ENCODE data around the gene FAM83D. TPM values are rescaled to one million over a fixed set of nuclear protein-coding genes. Genes with fewer than 3 reads are reported as not detected.

Gene FAM83D
- total and polyA plus RNA-seq, 2 donors (not counting 1 experiment from before 2014, with no cell fraction given), result 0.82 to 1.7 TPM

- intact Hi-C loops (cut with micrococcal nuclease), result loop anchor here (1.0 to 10.0 kb wide), 7 partner anchors 37 to 1268 kb away; partner anchors contain the start of genes ACTR5, CTNNBL1, FAM83D and RALGAPB
- no peaks in the 10 kb centered on the region for H3K9me3 ChIP-seq (ENCODE audit: control extremely low read depth in 1 of 3, control insufficient read depth in 2 of 3, insufficient read depth in 1 of 3, low read length in 2 of 3)
- peak overlapping the region; percentile 76 to 96 (median 94) for H3K4me3 ChIP-seq (ENCODE audit: control extremely low read depth in 1 of 5, extremely low read depth in 1 of 5, insufficient read depth in 1 of 5, low read depth in 2 of 5, low read length in 4 of 5)
- ATAC-seq (ENCODE audit: low read depth), result no peak
- TF ChIP-seq EZH2 (IDR thresholded peaks at IDR 0.05; ENCODE audit: borderline replicate concordance, insufficient read depth, low read depth, low read length, poor library complexity, severe bottlenecking), result no peak
- TF ChIP-seq, protein P1, sequence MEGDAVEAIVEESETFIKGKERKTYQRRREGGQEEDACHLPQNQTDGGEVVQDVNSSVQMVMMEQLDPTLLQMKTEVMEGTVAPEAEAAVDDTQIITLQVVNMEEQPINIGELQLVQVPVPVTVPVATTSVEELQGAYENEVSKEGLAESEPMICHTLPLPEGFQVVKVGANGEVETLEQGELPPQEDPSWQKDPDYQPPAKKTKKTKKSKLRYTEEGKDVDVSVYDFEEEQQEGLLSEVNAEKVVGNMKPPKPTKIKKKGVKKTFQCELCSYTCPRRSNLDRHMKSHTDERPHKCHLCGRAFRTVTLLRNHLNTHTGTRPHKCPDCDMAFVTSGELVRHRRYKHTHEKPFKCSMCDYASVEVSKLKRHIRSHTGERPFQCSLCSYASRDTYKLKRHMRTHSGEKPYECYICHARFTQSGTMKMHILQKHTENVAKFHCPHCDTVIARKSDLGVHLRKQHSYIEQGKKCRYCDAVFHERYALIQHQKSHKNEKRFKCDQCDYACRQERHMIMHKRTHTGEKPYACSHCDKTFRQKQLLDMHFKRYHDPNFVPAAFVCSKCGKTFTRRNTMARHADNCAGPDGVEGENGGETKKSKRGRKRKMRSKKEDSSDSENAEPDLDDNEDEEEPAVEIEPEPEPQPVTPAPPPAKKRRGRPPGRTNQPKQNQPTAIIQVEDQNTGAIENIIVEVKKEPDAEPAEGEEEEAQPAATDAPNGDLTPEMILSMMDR (IDR thresholded peaks at IDR 0.05), result no peak
- no peaks in the 10 kb centered on the region for H4K20me1 ChIP-seq (ENCODE audit: control insufficient read depth, insufficient read depth, low read length, poor library complexity, severe bottlenecking)
- Mint-ChIP-seq H3K27me3 (no peaks in the 10 kb centered on the region), H3K27ac (peak overlapping the region; percentile 99), H3K9me3 (ENCODE audit: insufficient read depth) (no peaks in the 10 kb centered on the region), H3K4me3 (peak overlapping the region; percentile 98), H3K4me1 (peaks cover 20% of the 10 kb centered on the region)
- H3K27me3 ChIP-seq (replicated peaks in 1 of 4; ENCODE audit: control extremely low read depth in 1 of 4, control insufficient read depth in 3 of 4, insufficient read depth in 4 of 4, low read length in 3 of 4), result no peaks in the 10 kb centered on the region
- CTCF ChIA-PET, result interaction anchor here (1.0 to 4.0 kb wide), 18 partner anchors 10 to 320 kb away, joined by 3 to 20 read pairs (median 6); partner anchors contain the start of gene FAM83D
- H3K79me2 ChIP-seq (ENCODE audit: control insufficient read depth, insufficient read depth, low read length), result peaks cover 30% of the 10 kb centered on the region
- WGBS (ENCODE audit: insufficient coverage), result 0% methylated on average over 2 of the region's 5 CpGs
- DNase-seq, result no peak
- POLR2A ChIA-PET, result interaction anchor here (1.0 to 1.3 kb wide), 4 partner anchors 90 to 237 kb away, joined by 3 to 10 read pairs (median 4); partner anchors contain the start of gene PPP1R16B
- H2AFZ ChIP-seq (ENCODE audit: insufficient read depth, low read depth, low read length, poor library complexity, severe bottlenecking), result peak overlapping the region; percentile 95
- H3K36me3 ChIP-seq (replicated peaks in 1 of 2; ENCODE audit: control extremely low read depth in 1 of 2, control insufficient read depth in 1 of 2, extremely low read depth in 1 of 2, insufficient read depth in 2 of 2, low read length in 1 of 2), result peaks cover 1 to 3% of the 10 kb centered on the region in 2 experiments
- peak overlapping the region; percentile 71 to 93 for H3K27ac ChIP-seq (ENCODE audit: low read length in 2 of 2)
- H3K4me1 ChIP-seq (ENCODE audit: control insufficient read depth in 2 of 2, insufficient read depth in 2 of 2, low read length in 2 of 2), result peaks cover 14% of the 10 kb centered on the region in 2 donors
- peak overlapping the region; percentile 89 for H3K9ac ChIP-seq (ENCODE audit: low read length)
- H3K4me2 ChIP-seq (replicated peaks; ENCODE audit: low read depth, low read length, poor library complexity, severe bottlenecking), result peak overlapping the region; percentile 77
These were observed 36.7 kb downstream of the FAM83D start for GRCh38 chr20:38962928-38963401.

DNA sequence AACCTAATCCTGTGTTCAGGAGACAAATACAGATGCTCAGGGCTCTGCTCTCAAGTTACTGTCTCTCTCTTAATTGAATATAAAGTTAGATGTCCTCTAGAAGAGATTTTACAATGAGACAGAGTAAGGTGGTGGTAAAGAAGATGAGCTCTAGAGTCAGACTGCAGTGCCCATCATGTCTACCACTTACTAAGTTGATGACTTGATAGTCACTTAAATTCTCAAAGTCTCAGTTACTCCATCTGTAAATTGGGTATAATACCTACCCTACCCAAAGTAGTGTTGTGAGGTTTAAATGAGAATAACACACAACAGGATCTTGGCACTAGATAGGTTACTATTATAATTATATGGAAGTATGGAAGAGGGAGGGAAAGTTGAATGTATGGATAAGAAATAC lies 37.5 kb downstream of the FAM83D start:
- H3K9ac ChIP-seq (ENCODE audit: low read length), result no peak overlapping the region

More for the DNA sequence above, 37.5 kb downstream of the FAM83D start:
- H3K27me3 ChIP-seq (replicated peaks in 1 of 4; ENCODE audit: control extremely low read depth in 1 of 4, control insufficient read depth in 3 of 4, insufficient read depth in 4 of 4, low read length in 3 of 4), result no peaks in the 10 kb centered on the region
- H3K27ac Mint-ChIP-seq, result no peak overlapping the region
- no peak for DNase-seq
- peaks cover 30% of the 10 kb centered on the region for H3K79me2 ChIP-seq (ENCODE audit: control insufficient read depth, insufficient read depth, low read length)
- ChIA-PET CTCF (interaction anchor here (1.1 to 4.0 kb wide), 7 partner anchors 10 to 315 kb away, joined by 3 to 20 read pairs (median 5); partner anchors contain the start of gene FAM83D), POLR2A (no interaction called here)
- no peaks in the 10 kb centered on the region for H3K9me3 Mint-ChIP-seq (ENCODE audit: insufficient read depth)
- no peak overlapping the region for H3K27ac ChIP-seq (ENCODE audit: low read length in 2 of 2)
- no peaks in the 10 kb centered on the region for H4K20me1 ChIP-seq (ENCODE audit: control insufficient read depth, insufficient read depth, low read length, poor library complexity, severe bottlenecking)
- H3K27me3 Mint-ChIP-seq, result no peaks in the 10 kb centered on the region
- no peak for ATAC-seq (ENCODE audit: low read depth)
- TF ChIP-seq EZH2 (IDR thresholded peaks at IDR 0.05; ENCODE audit: borderline replicate concordance, insufficient read depth, low read depth, low read length, poor library complexity, severe bottlenecking), result no peak
- TF ChIP-seq, protein P1 (IDR thresholded peaks at IDR 0.05), result no peak
- peaks cover 1 to 3% of the 10 kb centered on the region in 2 experiments for H3K36me3 ChIP-seq (replicated peaks in 1 of 2; ENCODE audit: control extremely low read depth in 1 of 2, control insufficient read depth in 1 of 2, extremely low read depth in 1 of 2, insufficient read depth in 2 of 2, low read length in 1 of 2)
- no peak overlapping the region for H2AFZ ChIP-seq (ENCODE audit: insufficient read depth, low read depth, low read length, poor library complexity, severe bottlenecking)
- H3K4me1 Mint-ChIP-seq, result peaks cover 20% of the 10 kb centered on the region
- peaks cover 14% of the 10 kb centered on the region in 2 donors for H3K4me1 ChIP-seq (ENCODE audit: control insufficient read depth in 2 of 2, insufficient read depth in 2 of 2, low read length in 2 of 2)
- no peak overlapping the region for H3K4me3 Mint-ChIP-seq
- H3K9me3 ChIP-seq (ENCODE audit: control extremely low read depth in 1 of 3, control insufficient read depth in 2 of 3, insufficient read depth in 1 of 3, low read length in 2 of 3), result no peaks in the 10 kb centered on the region
- no peak overlapping the region for H3K4me3 ChIP-seq (ENCODE audit: control extremely low read depth in 1 of 5, extremely low read depth in 1 of 5, insufficient read depth in 1 of 5, low read depth in 2 of 5, low read length in 4 of 5)
- intact Hi-C loops (cut with micrococcal nuclease), result loop anchor here (5.0 to 10.0 kb wide), 3 partner anchors 236 to 1269 kb away; partner anchors contain the start of genes CTNNBL1 and RALGAPB
- no peak overlapping the region for H3K4me2 ChIP-seq (replicated peaks; ENCODE audit: low read depth, low read length, poor library complexity, severe bottlenecking)
